ENCODE results near the gene WBP2NL.

DNA sequence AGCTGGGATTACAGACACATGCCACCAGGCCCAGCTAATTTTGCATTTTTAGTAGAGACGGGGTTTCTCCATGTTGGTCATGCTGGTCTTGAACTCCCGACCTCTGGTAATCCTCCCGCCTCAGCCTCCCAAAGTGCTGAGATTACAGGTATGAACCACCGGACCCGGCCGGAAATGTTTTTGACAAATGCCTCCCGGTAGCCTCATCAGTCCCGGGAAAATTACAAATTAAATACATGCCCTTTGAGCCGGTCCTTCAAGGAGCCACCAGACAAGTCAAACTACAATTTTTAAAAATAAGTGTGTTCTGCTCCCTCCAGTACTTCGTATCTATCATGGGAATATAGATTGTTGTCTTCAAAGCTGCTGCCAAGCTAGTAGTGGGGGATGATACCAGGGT lies 17.5 kb downstream of the WBP2NL start:
- TF ChIP-seq POLR2A (IDR thresholded peaks at IDR 0.05) (no peak), POLR2AphosphoS5 (IDR thresholded peaks at IDR 0.05) (no peak), EP300 (IDR thresholded peaks at IDR 0.05) (no peak)
- TF ChIP-seq, protein P1, sequence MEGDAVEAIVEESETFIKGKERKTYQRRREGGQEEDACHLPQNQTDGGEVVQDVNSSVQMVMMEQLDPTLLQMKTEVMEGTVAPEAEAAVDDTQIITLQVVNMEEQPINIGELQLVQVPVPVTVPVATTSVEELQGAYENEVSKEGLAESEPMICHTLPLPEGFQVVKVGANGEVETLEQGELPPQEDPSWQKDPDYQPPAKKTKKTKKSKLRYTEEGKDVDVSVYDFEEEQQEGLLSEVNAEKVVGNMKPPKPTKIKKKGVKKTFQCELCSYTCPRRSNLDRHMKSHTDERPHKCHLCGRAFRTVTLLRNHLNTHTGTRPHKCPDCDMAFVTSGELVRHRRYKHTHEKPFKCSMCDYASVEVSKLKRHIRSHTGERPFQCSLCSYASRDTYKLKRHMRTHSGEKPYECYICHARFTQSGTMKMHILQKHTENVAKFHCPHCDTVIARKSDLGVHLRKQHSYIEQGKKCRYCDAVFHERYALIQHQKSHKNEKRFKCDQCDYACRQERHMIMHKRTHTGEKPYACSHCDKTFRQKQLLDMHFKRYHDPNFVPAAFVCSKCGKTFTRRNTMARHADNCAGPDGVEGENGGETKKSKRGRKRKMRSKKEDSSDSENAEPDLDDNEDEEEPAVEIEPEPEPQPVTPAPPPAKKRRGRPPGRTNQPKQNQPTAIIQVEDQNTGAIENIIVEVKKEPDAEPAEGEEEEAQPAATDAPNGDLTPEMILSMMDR (IDR thresholded peaks at IDR 0.05): no peak

Data from gastroesophageal sphincter (tissue), 3 donors.